Parathyroid adenoma (tissue), 2 donors: ENCODE data around the gene PLEKHA6.

Source experiments
- H2AFZ ChIP-seq: fragments of 300-600 bp; sonication (generic); one replicate; pipeline ENCODE4 v1.7.0; 2017; ENCODE audit warnings: antibody characterized with exemption, mild to moderate bottlenecking
- H3K27ac ChIP-seq: fragments of 300-600 bp; sonication (generic); one replicate; pipeline ENCODE4 v1.7.0; 2017
- H3K27me3 ChIP-seq: fragments of 300-600 bp; sonication (generic); one replicate; pipeline ENCODE4 v1.7.0; 2017; ENCODE audit warnings: low read length; ENCODE audit not compliant: control insufficient read depth, insufficient read depth
- H3K36me3 ChIP-seq: fragments of 300-600 bp; sonication (generic); one replicate; pipeline ENCODE4 v1.7.0; 2017; ENCODE audit warnings: low read length; ENCODE audit not compliant: control insufficient read depth, insufficient read depth
- H3K4me1 ChIP-seq: fragments of 300-600 bp; sonication (generic); one replicate; pipeline ENCODE4 v1.7.0; 2017; ENCODE audit warnings: control low read depth
- H3K4me2 ChIP-seq: fragments of 300-600 bp; sonication (generic); one replicate; pipeline ENCODE4 v1.7.0; 2017; ENCODE audit warnings: low read length
- H3K4me3 ChIP-seq: fragments of 300-600 bp; sonication (generic); one replicate; pipeline ENCODE4 v1.7.0; 2017; ENCODE audit warnings: low read depth, low read length
- H3K79me2 ChIP-seq: fragments of 300-600 bp; sonication (generic); one replicate; pipeline ENCODE4 v1.7.0; 2017; ENCODE audit warnings: control low read depth
- H3K9ac ChIP-seq: fragments of 300-600 bp; sonication (generic); one replicate; pipeline ENCODE4 v1.7.0; 2017; ENCODE audit warnings: mild to moderate bottlenecking
- H3K9me3 ChIP-seq: fragments of 300-600 bp; sonication (generic); one replicate; pipeline ENCODE4 v1.7.0; 2017; ENCODE audit warnings: low read length; ENCODE audit not compliant: control insufficient read depth
- CTCF ChIP-seq: fragments of 300-600 bp; sonication (generic); IDR thresholded peaks from one replicate; pipeline ENCODE4 v1.7.0; 2017; ENCODE audit warnings: antibody characterized with exemption, mild to moderate bottlenecking
- donor health status: primary hyperparathyroidism.

The PLEKHA6 gene

GRCh38 chr1:204354579-204354978 is 5.2 kb downstream of the PLEKHA6 start:
- H3K27ac ChIP-seq, result no peak overlapping the region
- no peaks in the 10 kb centered on the region for H3K79me2 ChIP-seq
- H3K27me3 ChIP-seq, result no peaks in the 10 kb centered on the region
- no peak for TF ChIP-seq CTCF
- H3K4me2 ChIP-seq, result no peak overlapping the region
- no peak overlapping the region for H2AFZ ChIP-seq
- H3K4me3 ChIP-seq, result no peak overlapping the region
- no peaks in the 10 kb centered on the region for H3K36me3 ChIP-seq
- no peak overlapping the region for H3K9ac ChIP-seq
- peaks cover 6% of the 10 kb centered on the region for H3K4me1 ChIP-seq
- H3K9me3 ChIP-seq, result no peaks in the 10 kb centered on the region

- Histone ChIP-seq H3K36me3 (no peaks in the 10 kb centered on the region), H3K4me3 (no peak overlapping the region), H3K9me3 (no peaks in the 10 kb centered on the region), H2AFZ (no peak overlapping the region), H3K4me1 (peaks cover 10% of the 10 kb centered on the region), H3K9ac (no peak overlapping the region), H3K27me3 (no peaks in the 10 kb centered on the region), H3K4me2 (no peak overlapping the region), H3K27ac (no peak overlapping the region), H3K79me2 (no peaks in the 10 kb centered on the region)
- TF ChIP-seq CTCF, result no peak
Observed at GRCh38 chr1:204353213-204353910, 6.4 kb downstream of the PLEKHA6 start.

GRCh38 chr1:204350857-204351573 is 8.7 kb downstream of the PLEKHA6 start:
- Histone ChIP-seq H3K27ac (no peak overlapping the region), H3K4me2 (peak overlapping the region; percentile 63), H3K9me3 (no peaks in the 10 kb centered on the region), H2AFZ (peak overlapping the region; percentile 73), H3K9ac (no peak overlapping the region), H3K79me2 (peaks cover 2% of the 10 kb centered on the region), H3K4me3 (peak overlapping the region; percentile 57), H3K36me3 (no peaks in the 10 kb centered on the region), H3K4me1 (peaks cover 14% of the 10 kb centered on the region), H3K27me3 (no peaks in the 10 kb centered on the region)
- TF ChIP-seq CTCF, result no peak

GRCh38 chr1:204350312-204350711 is 9.4 kb downstream of the PLEKHA6 start:
- peak overlapping the region; percentile 63 for H3K4me2 ChIP-seq
- TF ChIP-seq CTCF, result no peak
- H3K4me1 ChIP-seq, result peaks cover 14% of the 10 kb centered on the region
- H3K4me3 ChIP-seq, result peak overlapping the region; percentile 57
- H3K36me3 ChIP-seq, result no peaks in the 10 kb centered on the region
- H3K9ac ChIP-seq, result no peak overlapping the region
- H3K27me3 ChIP-seq, result no peaks in the 10 kb centered on the region
- peaks cover 2% of the 10 kb centered on the region for H3K79me2 ChIP-seq
- H3K9me3 ChIP-seq, result no peaks in the 10 kb centered on the region
- H2AFZ ChIP-seq, result peak overlapping the region; percentile 73
- no peak overlapping the region for H3K27ac ChIP-seq
